Right kidney (tissue), 1 donor: ENCODE data around the gene METAP2.
A peak's percentile ranks its signal among the peaks of the same experiment; 100 is the strongest.

Experiments used
- DNase-seq: peaks from one replicate; pipeline ENCODE4 v3.0.0-alpha.2; 2016

The METAP2 gene

DNA sequence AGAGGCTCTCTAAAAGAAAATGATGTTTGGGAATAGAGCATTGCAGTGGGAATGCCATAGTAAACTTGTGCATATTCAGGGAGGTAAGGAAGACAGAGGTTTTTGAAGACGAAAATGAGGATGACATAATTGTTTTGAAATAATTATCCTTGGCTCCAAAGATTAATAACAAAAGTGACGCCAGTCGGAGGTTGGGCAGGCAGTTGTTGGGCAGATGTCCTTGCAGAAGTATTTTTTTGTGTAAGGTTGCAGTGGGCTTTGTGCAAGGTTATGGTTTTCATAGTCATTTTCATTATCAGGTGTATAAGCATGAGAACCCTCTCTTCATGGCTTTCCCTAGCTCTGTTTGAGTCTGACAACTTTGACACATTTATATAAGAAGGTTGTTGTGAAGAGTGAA lies 35.3 kb downstream of the METAP2 start:
- no peak for DNase-seq

DNA sequence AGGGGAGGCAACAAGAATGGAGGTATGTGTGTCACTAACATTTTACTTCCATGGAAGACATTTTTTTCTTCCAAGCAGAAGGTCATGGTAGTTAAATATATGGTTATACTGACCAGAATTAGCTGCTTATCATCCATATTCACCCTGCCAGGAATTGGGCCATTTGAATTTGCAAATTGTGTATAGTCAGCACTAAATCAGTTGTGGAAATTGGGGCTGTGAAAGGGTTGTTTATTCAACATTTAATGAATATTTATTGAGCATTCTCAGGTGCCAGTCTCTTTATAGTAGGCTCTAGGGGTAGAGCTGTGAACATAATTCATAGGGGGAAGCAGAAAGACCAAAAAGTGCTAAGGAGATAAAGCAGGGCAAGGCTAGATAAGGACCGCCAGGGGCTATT lies 38.0 kb downstream of the METAP2 start:
- DNase-seq: no peak

DNA sequence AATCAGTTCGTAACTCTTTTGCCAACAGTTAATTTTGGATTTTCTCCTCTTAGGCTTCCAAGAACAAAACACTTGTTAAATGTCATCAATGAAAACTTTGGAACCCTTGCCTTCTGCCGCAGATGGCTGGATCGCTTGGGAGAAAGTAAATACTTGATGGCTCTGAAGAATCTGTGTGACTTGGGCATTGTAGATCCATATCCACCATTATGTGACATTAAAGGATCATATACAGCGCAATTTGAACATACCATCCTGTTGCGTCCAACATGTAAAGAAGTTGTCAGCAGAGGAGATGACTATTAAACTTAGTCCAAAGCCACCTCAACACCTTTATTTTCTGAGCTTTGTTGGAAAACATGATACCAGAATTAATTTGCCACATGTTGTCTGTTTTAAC lies 39.6 kb downstream of the METAP2 start:
- no peak for DNase-seq

DNA sequence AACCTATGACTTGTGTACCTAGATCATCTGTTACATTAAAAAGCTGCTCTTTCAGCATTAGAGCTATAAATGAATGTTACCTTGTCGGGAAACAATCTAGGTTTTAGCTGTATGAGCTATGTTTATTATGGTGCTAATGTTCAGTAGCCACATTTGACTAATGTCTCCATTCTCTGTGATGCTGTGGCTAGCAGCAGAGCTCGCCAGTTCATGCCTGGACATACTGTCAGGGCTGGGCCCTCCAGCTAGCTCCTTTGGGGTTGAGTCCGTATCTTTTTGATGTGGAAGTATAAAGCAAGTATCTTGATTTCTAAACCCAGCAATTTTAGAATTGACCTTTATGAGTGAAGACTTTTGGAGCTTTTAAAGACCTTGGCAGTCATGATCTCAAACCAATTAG lies 41.2 kb downstream of the METAP2 start:
- no peak for DNase-seq

DNA sequence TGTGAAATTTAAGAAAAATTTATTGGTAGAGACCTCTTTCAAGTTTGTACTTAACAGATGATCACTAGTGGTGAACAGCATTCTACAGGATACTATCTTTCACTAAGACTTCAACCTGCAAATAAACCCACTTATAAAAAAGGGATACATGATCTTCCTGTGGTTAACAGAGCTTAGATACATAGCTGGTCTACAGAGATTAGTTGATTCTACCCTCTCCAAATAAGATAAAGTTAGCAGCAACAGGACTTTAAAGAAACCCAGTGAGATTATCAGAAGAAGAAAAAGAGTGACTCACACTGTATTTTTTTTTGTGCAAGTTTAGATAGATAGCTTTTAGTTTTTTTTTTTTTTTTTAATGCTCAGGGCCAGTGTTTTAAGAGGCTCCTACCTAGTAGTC lies 42.8 kb downstream of the METAP2 start:
- no peak for DNase-seq

DNA sequence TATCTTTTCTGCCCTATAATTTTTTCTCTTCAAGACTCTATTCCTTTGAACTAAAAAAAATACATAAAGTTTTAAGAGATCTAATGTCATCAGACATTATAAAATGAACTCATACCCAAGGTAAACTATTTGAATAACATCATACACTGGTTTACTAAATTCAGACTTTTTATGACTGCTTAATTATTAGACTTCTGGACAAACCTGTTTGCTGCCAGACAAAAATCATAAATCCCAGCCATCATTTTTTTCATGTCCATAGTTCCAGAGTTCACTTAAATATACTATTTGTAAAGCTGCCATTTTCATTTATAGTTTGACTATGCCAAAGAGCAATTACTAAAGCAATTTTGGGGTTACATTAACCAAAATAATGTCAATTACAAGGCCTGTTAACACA lies 43.3 kb downstream of the METAP2 start:
- DNase-seq: no peak

DNA sequence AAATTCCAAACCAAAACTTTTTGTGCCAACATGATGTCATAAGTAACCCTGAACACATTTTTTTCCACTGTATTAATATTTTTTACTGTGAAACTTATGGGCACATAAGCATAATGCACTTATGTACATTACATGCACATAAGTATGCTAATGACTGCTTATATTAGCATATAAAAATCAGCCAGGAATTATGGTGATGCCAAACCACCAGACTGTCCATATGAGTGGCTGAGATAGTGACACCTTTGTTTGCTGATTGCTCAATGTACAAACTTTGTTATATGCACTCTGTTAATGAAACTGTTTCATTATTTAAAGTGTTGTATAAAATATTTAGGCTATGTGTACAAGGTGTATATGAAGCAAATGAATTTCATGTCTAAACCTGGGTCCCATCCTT lies 45.0 kb downstream of the METAP2 start:
- DNase-seq: no peak

DNA sequence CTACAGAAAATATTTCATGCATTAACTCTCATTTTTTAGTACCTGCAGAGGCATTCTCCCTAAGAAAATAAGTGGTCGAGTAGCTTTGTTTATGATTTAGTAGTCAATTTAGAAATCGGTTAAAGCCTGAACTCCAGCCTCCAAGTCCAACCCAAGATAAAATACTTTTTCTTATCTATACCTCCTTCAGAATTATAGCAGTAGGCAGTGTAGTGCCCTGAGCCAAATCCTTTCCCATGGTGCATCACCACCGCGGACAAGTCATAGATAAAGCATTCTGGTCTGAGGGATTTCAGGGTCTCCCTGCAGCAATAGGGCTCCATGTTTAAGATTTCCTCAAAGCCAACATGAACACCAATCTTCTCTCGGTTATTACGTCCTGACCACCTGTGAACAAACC lies 46.9 kb downstream of the METAP2 start:
- DNase-seq: no peak

DNA sequence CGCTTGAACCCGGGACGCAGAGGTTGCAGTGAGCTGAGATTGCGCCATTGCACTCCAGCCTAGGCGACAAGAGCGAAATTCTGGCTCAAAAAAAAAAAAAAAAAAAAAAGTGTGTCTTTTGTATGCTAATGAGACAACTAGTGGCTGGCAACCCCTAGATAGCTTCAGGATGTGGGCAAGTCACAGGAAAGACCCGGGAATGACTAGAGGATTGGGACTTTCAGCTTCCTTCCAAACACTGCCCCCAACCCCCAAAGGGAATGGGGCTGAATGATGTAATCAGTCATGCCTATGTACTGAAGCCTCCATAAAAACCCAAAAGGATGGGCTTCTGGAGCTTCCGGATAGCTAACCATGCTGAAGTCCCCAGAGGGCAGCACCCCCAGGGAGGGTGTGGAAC lies 48.7 kb downstream of the METAP2 start:
- DNase-seq: no peak

DNA sequence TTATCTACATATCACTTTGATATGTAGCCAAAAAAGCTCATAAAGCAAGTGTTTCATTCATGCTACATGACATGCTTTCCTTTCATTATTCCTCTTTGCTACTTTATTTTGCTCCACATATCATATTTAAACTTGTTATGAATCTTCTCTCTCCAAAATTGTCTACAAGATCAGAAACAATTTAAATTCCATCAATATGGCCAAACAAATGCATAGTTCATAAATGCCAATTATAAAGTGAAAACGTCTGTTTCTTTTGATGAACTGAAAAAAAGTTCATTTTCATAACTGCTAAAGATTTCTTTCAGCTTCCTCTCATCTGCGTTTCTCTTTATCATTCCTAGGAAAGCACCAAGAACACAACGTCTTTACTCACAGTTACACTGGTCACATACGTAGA lies 54.5 kb downstream of the METAP2 start:
- no peak for DNase-seq

DNA sequence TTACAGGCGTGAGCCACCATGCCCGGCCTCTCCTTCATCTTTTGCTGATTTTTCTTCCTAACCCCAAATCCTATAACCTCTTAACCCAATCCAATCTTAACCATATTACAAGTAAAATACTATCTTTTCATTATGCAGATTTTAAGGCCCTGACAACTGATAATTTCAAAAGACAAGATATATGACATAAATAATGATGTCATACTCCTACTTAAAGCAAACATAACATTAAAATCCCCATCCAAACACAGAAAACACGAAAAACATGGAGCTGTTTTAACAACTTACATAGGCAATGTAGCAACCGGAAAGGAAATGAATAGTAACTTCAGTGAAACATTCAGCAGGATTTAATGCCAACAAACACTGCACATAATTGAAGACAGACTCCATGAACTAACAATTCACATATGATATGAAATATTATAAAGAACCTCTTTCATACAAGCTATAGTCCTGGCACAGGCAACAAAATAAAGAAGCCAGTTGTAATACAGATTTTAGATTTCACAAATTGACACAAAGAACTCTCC lies 55.8 kb downstream of the METAP2 start:
- DNase-seq: no peak

DNA sequence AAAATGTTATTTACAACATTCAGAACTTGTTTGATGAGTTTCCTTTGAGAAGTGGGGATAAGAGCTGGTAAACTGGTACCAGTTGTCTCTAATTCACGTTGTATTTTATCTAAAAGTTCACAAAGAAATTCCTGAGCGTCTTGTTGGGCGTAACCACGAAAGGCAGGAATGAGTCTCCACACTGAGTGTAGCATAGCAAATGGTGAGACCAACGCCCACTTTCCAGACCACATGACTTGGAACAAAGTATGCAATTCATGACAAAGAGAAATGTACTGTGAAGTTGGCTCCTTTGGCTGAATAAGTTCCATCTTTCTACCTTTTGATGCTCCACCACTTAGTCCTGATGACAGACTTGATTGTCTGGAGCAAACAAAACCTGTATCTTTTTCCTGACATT lies 58.9 kb downstream of the METAP2 start:
- no peak for DNase-seq

DNA sequence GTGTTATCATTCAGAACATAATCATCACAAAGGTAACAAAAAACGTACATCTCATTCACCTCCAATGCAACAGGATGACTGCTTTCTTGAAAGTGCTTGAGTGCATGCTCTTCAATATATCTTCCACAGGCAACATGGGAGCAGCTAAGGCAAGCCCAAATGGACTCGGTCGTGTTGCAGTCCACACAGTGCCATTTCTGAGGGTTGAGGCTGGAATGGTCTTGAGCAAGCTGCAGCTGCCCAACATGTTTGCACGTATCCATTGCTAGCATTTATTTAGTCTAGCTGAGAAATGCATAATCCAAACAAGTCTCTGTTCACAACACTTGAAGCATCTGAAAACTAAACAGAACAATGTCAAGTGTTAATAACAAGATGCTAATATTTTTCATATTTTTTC lies 60.0 kb downstream of the METAP2 start:
- no peak for DNase-seq

DNA sequence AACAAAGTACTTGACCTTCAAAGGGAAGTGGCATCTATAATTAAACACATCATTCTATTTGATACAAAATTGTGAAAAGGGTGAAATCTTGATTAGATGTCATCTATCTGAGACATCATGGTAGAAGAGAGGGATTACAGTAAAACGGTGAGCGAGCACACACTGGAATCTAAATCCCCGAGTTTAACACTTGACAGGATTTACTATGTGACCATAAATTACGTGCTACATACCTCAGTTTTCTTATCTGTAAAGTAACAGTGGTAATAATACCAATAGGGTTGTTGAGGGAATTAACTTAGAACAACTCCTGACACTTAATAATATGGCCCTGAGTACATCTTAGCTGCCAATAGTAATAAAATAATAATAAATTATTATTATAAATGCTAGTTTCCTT lies 64.1 kb downstream of the METAP2 start:
- DNase-seq: no peak

DNA sequence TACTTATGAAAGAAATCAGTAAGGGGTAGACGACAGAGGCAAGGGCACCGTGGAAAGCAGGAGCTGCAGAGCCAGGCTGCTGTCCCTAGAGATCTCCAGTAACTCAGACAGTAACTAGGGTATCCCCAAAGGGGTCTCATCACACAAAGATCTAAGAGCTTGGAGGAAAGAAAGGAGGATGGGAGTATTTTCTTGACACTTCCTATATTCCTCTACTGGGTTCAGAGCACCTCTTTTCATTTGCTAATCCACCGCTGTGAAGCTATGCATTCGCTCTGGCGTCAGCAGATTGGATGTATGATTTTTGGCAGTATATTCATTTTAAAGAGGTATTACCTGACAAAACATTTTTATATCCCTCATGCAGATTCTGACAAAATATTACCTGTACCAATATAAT lies 64.7 kb downstream of the METAP2 start:
- DNase-seq: no peak

DNA sequence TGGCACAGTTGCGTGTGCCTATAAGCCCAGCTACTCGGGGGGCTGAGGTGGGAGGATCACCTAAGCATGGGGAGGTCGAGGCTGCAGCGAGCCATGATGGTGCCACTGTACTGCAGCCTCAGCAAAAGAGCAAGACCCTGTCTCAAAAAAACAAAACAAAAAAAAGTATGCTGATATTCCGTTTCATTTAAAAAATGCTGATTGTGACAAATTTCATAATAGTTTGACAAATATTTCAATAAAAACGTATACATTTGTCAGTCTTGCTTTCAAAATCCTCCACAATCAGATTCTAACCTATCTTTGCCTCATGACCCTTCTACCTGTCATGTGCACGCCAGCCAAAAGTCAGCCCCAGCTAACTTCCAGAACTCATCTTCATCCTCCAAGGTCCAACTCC lies 67.5 kb downstream of the METAP2 start:
- DNase-seq: no peak

DNA sequence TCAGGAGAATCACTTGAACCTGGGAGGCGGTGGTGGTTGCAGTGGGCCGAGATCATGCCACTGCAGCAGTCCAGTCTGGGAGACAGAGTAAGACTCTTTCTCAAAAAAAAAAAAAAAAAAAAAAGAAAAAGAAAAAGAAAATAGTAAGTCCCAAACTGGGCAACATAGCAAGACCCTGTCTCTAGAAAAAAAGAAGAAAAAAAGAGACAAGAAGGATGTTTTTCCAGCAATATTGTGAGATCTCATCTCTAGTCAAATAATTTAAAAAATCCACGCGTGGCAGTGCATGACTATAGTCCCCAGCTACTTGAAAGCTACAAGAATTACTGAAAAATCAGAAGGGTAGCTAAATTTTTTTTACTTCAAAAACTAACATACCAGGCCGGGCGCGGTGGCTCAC lies 69.4 kb downstream of the METAP2 start:
- DNase-seq: no peak

DNA sequence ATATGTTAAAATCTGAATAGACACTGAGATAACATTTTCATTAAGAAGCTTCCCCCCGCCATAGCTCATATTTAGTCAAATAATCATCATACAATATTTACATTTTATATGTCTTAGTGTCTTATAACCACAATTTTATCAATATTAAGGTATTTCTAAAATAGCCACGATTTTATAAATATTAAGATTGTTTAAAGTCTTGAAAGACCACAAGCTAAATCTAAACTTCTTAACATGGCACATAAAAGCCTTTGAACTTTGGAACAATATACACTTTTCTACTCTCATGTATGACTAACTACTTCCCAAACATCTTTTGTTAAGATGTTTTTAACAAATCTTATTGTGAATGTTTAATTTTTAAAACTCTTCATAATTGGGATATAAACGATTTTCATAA lies 70.8 kb downstream of the METAP2 start:
- no peak for DNase-seq

DNA sequence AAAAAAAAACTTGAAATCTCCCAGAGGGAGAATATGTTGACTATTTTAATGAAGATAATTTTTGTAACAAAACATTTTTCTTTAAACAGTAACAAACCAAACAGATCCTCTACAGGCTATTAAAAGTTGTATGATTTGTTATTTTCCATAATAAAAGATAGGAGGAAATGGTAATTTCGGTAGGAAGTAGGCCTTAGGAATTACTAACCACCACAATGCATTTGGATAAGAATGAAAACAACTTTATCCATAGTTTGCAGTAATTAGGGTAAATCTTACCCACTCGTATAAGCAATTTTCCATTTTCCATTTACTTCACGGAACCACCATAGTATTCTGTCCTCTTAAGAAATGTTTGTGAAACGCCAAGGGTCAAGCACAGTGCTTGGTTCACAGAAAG lies 71.4 kb downstream of the METAP2 start:
- no peak for DNase-seq

DNA sequence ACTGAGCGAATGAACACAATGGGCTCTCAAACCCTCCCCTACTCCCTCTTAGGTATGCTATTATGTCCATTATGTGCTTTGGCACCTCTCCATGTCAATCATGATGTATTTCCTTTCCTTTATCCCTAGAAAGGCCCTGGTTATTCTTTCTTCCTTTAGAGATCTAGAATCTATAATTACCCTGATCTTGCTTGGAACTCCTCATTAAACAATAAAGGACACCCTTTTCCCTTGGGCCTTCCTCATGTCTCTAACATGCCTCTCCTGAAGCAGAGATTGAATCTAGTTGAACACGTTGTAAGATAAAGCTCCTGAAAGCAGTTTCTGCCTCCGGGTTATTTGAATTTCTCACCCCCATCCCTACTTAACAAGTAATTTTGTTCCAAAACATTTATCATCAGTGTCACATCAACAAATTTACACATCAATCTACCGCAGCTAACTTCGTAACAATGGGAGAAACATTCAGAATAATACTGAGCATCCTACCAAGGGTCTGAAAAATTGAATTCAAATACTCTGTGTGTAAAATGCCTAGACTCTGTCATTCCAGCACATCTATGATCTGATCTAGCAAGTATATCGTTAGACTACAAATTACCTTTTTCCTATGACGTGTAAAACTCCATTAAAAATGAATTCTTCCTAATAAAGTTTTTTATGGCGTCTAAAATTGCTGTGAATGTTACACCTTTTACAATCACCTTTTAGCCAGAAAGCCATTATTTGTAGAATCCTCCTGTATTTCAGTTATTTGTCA lies 72.0 kb downstream of the METAP2 start:
- DNase-seq: peak; percentile 11

DNA sequence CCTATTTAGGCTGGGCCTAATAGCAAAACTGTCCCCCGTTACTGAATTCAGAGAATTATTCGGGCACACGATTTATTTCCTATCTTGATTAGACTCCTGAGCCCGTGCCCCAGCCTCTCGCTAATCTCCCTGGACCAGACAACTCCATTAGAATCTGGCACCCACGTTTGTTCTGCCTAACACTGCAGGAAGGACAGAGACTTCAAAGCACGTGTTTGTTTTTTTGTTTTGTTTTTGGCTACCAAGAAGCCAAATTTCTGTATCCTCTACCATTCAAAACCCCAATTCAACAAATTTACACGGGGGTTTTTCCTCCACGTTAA lies 72.5 kb downstream of the METAP2 start:
- DNase-seq: peak; percentile 30

DNA sequence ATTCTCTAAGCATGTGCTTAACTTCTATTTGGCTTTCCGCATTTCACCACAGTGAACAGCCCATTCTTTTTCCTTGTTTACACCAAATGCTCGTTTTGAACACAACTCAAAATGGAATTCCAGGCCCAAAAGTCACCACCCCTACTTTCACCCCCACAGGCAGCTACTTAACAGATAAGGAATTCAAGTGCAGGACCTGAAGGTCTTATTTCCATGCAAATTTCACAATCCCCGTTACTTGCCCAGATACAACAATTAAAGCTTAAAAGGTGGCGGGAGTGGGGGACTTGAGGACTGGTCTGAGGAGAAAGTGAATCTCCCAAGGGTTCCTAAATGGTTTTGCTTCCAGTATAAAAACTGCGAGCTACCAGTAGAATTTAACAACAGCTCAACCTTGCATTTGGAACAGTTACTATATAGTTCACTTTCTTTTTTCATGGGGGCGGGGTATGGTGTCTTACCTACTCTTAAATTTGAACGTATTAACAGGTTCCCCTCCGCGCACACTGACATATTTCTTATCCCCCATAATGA lies 73.6 kb downstream of the METAP2 start:
- DNase-seq: peak; percentile 71

DNA sequence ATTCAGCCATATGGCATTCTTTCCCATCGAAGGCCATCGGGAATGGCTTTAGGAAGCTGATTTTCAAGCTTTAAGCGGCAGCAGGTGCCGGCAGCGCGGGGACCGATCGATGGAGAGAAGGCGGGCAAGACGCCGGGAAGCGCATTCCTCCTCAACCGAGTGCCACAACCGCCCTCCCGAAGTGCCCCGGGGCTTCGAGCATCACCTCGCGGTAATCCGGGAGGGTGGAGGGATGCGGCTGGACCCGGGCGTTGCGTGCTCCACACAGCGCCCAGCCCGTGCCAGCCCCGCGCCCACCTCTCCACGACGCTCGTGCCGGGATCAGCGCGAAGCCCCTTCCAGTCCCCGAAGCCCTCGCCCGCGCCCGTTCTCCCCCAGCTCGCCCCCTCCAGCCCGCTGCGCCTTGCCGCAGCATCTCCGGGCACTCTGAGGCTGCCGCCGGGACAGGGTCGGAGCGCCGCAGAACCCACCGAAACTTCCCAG lies 74.1 kb downstream of the METAP2 start:
- DNase-seq: no peak
